ENCODE data around the gene ENOX2. TPM values are rescaled to one million over a fixed set of nuclear protein-coding genes. Genes with fewer than 3 reads are reported as not detected.

The ENOX2 gene
- total and polyA plus RNA-seq, 2 of the 13 experiments (the other 11 are each of a cell fraction or from before 2014, with no cell fraction given): 5.9 to 8.5 TPM

GRCh38 chrX:130902783-130903613 is at the start of gene ENOX2 (continued):
- no peak for TF ChIP-seq ZNF207 (IDR thresholded peaks at IDR 0.05; ENCODE audit: borderline replicate concordance)
- TF ChIP-seq ZNF275 (CRISPR knock-in tag; IDR thresholded peaks at IDR 0.05; ENCODE audit: borderline replicate concordance): no peak
- no peak for TF ChIP-seq MTF2 (CRISPR knock-in tag; IDR thresholded peaks at IDR 0.05; ENCODE audit: borderline replicate concordance)
- no peak for TF ChIP-seq ZNF234 (CRISPR knock-in tag; conservative IDR thresholded peaks at IDR 0.05)
- no peak for TF ChIP-seq PITX1 (CRISPR knock-in tag; IDR thresholded peaks at IDR 0.05)
- no peak for TF ChIP-seq GTF2F1 (IDR thresholded peaks at IDR 0.05; ENCODE audit: low read length)
- TF ChIP-seq ZNF558 (CRISPR knock-in tag; IDR thresholded peaks at IDR 0.05; ENCODE audit: borderline replicate concordance): peak; percentile 71; the same call in 1 of the 2 replicates
- TF ChIP-seq ZNF547 (CRISPR knock-in tag; IDR thresholded peaks at IDR 0.05): no peak
- TF ChIP-seq ZNF543 (CRISPR knock-in tag; IDR thresholded peaks at IDR 0.05): 0 out of 2 replicates have a peak, but pooled peaks have one; percentile 53
- no peak for TF ChIP-seq MATR3 (CRISPR knock-in tag; IDR thresholded peaks at IDR 0.05)
- 0 out of 2 replicates have a peak, but pooled peaks have one; percentile 53 for TF ChIP-seq KLF13 (CRISPR knock-in tag; IDR thresholded peaks at IDR 0.05)
- TF ChIP-seq MAFF (IDR thresholded peaks at IDR 0.05; ENCODE audit: low read depth, low read length): no peak
- TF ChIP-seq ZBTB25 (CRISPR knock-in tag; IDR thresholded peaks at IDR 0.05): no peak
- TF ChIP-seq RELA (CRISPR knock-in tag; IDR thresholded peaks at IDR 0.05): no peak
- no peak for TF ChIP-seq ZNF264 (CRISPR knock-in tag; IDR thresholded peaks at IDR 0.05)
- TF ChIP-seq HNRNPH1 (optimal IDR thresholded peaks at IDR 0.05; ENCODE audit: low read depth, low read length): no peak
- no peak for TF ChIP-seq TBP (CRISPR knock-in tag; IDR thresholded peaks at IDR 0.05)
- TF ChIP-seq NKX3-1 (CRISPR knock-in tag; IDR thresholded peaks at IDR 0.05): 0 out of 2 replicates have a peak, but pooled peaks have one; percentile 23
- no peak for TF ChIP-seq ZNF101 (CRISPR knock-in tag; IDR thresholded peaks at IDR 0.05; ENCODE audit: borderline replicate concordance, low read depth)
- TF ChIP-seq ZNF556 (CRISPR knock-in tag; IDR thresholded peaks at IDR 0.05; ENCODE audit: borderline replicate concordance): no peak
- TF ChIP-seq ZNF337 (CRISPR knock-in tag; IDR thresholded peaks at IDR 0.05; ENCODE audit: borderline replicate concordance, low read depth): no peak
- no peak for TF ChIP-seq ZNF160 (CRISPR knock-in tag; IDR thresholded peaks at IDR 0.05)
- TF ChIP-seq ZFP36L1 (CRISPR knock-in tag; IDR thresholded peaks at IDR 0.05): no peak
- TF ChIP-seq MIER3 (CRISPR knock-in tag; IDR thresholded peaks at IDR 0.05; ENCODE audit: borderline replicate concordance): no peak
- TF ChIP-seq BRD4 (CRISPR knock-in tag; IDR thresholded peaks at IDR 0.05): no peak
- TF ChIP-seq ZFYVE20 (CRISPR knock-in tag; IDR thresholded peaks at IDR 0.05; ENCODE audit: borderline replicate concordance, low read depth): no peak
- no peak for TF ChIP-seq RARA (CRISPR knock-in tag; IDR thresholded peaks at IDR 0.05)
- no peak for TF ChIP-seq SRSF9 (IDR thresholded peaks at IDR 0.05; ENCODE audit: borderline replicate concordance, insufficient read depth, low read depth, low read length, poor library complexity, severe bottlenecking)
- TF ChIP-seq NR2F2 (IDR thresholded peaks at IDR 0.05; ENCODE audit: borderline replicate concordance, low read depth): no peak

Data from HepG2 (cell line).